ENCODE data around the gene JAK1.
A peak's percentile ranks its signal among the peaks of the same experiment; 100 is the strongest.

Gene JAK1

DNA sequence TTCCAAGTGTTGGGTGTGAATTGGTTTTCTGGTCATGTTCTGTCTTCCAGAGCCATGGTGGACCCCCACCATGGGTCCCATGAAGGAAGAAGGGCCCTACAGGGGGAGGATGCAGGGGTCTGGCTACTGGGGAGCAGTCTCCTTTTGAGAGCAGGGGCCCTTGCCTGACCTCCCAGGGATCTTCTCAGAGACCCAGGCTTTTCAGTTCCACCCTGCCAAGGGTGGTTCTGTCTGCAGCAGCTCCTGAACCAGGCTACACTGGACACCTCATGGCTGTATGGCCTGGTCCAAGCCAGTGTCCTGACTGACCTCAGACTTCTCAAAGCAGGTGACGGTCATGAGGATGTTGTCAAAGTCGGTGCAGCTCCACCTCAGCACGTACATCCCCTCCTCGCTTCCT, 109.0 kb downstream of the JAK1 start:
- no peak for DNase-seq

DNA sequence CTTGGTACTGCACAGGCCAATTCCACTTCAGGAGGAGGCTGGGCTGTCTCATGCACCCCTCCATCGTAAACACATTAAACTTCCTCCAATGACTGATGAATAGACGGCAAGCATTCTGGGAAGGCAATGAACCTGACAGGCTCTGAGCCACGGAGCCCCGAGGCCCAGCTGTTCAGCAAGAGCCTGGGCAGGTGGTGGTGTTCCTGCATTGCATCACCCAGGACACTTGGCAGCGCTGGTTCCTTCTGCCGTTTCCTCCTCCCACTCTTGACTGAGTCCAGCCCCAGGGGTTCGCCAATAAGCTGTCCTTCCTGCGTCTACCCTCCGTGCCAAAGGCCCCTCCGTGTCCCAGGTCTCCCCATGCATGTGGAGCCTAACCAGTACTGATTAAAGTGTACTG, 109.8 kb downstream of the JAK1 start:
- no peak for DNase-seq

DNA sequence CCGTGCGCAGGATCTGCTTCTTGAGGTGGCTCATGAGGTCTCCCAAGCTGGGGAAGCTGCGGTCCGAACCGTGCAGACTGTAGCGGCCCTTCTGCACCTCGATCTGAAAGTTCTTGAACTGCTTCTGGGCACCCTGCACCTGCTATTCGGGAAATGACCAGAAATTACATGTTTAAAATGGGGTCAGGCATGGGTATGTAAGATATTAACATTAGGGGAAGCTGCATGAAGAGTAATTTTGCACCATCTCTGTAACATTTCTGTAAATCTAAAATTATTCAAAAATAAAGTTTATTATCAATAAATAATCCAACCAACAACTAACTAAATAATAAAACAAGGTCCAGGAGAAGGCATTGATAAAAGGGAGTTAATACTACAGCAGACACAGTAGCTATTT, 110.8 kb downstream of the JAK1 start:
- no peak for DNase-seq

DNA sequence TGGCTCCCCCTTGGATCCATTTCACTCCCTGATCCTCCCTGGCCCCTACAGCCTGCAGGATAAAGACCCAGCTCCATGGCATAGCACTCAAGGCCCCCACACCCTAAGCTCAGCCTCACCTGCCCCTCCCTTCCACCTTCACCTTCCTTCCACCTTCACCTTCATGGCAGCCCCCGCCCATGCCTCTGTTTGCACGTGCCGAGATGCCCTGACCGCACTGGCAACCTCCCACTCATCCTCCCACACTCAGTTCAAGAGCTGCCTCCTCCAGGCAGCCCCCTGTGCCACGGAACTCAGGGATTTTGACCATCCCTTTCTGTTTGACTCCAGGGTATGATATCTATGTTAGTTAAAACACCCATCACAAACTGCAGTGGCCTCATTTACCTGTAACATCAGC, 111.7 kb downstream of the JAK1 start:
- DNase-seq, result no peak

DNA sequence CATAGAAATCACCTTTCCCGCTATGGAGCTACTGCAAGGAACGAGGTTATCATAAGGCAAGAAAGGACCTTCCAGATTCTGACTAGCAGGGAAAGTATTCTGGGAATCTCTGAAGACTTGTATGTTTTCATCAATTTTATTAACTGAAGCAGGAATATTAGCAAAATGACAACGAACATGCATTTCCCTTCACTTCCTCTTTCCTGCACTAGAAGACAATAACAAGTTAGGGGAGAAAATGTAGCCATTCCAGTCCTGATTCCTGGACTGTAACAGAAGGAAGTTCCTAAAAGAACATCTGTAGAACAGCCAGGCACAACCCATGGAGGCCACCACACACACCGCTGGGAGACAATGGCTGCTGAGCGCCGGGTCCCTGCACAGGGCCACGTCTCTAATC, 114.7 kb downstream of the JAK1 start:
- no peak for DNase-seq

DNA sequence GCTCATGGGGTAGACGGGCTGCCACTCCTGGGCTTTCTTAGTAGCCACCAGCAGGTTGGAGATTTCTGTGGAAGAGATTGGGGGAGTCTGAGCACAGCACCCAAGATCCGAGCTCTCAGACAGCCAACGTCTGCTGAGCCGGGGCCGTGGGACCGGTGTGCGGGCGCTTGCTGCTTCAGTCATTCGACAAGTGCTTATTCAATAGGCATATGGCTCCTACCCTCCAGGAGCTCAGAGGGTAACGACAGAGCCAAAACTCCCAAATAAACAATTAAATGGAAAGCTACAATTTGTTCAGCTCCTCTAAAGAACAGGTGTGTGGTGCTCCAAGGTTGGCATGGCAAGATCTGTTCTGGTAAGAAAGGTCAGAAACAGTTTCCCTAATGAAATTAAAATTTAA, 115.5 kb downstream of the JAK1 start:
- no peak for DNase-seq

DNA sequence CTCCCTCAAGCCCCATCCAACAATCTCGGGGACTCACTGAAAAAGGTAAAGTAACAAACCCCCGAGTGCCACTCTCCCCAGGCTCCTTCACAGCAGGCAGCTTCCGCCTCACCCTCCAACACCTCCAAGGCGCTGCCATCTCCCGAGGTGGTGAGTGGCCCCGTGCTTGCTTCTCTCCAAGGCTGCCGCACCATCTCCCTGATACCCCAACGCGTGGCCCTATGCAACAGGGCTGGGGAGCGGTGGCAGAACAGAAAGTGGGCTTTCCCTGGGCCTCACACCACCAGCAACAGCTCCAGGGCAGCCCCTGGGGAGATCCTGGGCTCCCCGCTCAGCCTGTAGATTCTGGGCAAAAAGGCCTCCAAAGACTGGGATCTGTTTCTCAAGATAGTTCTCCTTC, 116.4 kb downstream of the JAK1 start:
- no peak for DNase-seq

DNA sequence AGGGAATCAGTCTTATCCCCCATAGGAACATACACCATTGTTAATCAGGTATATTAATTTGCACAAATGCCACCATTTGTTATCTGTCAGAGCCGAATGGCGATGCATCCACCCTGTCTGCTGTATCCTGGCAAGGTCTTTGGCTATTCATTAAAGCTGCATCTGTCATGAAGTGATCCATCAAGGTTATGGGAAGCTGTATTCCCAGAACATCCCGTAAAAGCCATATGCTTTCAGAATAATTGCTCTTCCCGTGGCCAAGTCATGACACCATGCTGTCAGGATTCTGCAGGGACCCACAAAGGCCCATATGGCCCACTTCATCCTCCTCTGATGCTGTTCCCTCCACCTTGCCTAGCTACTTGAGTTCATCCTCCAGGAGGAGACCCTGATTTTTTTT, 117.5 kb downstream of the JAK1 start:
- no peak for DNase-seq

DNA sequence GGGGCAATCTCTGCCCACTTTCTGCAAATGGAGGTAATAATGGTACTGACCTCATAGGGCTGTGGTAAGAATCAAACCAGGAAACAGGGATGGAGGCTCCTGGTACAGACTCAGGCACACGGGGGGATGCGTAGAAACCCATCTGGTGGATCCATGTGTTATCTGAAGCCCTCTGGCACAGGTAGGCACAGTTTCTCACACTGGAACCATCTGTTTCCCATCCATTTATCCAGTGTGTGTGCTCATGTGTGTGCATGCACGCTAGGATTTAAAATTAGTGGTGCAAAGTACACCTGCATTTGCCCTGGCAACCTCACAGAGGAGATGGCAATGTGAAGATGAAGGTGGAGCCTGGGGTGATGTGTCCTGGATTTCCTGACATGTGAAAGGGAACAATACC, 118.2 kb downstream of the JAK1 start:
- no peak for DNase-seq

DNA sequence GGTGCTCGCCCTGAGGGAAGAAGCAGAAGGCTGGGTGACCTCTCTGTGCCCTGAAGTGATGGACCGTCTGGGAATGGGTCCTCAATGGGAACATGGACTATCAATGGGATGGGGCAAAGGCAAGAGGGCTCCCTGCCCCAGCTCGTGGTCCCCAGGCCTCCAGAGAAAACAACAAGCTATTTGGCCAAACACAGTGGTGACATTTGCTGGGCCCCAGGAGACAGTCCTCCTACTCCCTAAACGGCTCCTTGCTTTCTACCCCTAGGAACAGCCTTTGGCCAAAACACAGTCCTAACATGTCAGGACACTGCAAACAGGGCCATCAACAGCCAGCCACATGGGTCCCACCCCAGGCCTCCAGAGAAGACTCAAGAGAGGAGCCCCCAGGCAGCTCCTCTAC, 118.7 kb downstream of the JAK1 start:
- no peak for DNase-seq

DNA sequence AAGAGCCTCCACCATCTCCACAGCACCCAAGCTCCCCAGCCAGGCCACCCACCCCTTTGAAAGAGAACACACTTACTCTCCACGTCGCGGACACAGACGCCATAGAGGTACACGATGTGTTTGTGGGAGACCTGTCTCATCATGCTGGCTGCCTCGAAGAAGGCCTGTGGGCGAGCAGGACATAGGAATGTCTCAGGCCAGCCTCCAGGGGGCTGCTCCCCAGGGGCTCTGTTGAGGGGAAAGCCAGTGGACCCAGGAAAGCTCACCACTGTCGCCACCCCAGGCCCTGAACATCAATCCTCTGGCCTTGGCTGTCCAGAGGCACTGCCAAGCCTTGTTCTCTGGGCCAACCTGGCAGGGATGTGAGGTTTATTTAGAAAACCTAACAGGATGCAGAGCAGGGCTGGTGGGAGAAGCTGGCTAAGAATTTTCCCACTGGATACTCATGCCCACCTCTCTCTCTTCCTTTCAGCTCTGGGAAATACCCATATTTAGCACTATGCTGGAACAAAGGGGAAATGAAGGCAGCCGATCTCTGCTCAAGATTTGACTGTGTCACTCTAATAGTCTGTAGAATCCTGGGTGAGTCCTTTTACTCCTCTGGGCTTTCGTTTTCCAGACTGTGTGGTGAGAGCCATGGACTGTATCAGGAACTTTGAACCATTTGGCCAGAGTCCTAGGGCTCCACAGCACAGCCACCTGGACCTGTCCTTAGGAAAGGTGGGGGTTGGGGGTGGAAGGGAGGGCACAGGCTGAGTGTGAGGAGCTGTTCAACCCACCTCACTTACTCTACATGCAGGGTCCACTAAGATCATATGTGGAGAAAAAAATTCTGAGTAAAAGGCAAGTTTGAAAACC, 119.5 kb downstream of the JAK1 start:
- no peak for DNase-seq

DNA sequence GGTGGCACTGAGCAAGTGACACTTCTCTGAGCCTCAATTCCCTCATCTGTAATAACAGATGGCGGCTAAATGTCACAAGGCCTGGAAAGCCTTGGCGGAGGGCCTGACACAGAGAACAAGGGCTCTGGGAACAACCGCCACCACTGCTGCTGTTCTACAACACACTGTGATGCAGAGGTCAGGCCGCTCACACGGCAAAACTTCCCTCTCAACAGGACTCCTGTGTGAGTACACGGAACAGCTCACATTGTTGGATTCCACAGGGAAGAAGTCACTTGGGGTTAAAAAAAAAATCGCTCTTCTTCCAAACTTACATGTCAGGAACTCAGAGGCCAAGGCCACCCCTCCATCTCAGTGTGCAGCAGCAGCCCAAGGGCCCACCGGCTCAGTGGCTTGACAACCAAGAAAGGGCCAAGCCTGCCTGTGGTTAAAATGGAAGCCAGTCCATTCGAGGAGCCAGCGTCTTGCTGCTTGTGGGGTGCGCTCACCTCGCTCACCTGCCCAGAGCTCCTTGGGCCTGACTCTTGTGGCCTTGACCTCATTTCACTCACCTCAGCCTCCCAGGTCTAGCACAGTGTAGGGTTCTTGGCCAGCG, 120.4 kb downstream of the JAK1 start:
- no peak for DNase-seq

DNA sequence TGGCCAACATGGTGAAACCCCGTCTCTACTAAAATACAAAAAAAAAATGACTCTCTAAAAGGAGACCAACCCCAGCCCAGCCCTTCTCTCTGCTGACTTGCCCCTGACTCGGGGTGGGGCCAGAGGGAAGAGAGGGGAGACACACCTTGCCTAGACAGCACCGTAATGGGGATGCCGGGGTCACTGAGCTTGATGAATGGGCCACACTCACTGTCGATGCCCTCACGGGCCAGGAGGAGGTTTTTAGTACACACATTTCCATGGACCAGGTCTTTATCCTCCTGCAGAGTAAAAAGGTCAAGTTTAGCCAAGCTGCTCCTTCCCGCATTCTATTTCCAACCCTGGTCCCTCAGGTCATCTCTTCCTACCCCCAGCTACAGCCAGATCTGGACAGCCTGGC, 121.7 kb downstream of the JAK1 start:
- no peak for DNase-seq

DNA sequence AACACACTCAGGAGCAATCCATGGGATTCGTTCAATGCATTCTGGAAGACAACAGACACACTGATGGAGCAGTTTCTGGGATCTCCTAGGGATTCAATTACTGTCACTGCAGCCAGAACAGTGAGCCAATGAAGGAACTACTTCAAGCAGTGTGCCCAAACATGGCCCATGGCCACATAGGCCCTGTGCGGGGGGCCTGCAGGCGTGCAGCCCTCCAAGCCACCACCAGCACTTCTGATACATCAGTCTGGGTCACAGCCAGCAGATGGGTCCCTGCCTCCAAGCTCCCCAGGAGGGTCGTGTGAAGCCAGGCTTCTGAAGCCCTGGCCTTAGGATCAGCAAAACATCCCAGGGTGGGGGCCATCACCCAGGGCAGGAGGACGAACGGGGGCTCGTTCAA, 122.2 kb downstream of the JAK1 start:
- no peak for DNase-seq

DNA sequence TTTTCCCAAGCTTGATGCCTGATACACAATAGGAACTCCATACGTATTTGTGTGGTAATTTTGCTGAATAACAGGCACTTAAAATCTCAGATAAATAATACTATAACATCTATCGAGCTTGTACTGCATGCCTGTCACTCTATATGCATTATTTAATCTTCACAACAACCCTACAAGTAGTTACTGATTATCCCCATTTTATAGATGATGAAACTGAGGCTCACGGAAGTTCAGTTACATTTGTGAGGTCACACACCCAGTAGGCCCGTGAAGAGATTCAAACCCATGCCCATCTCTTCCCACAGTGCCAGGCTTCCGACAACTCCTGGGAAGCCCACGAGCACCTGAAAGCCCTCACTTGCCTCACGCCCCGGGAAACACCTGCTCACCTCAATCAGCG, 122.7 kb downstream of the JAK1 start:
- no peak for DNase-seq

DNA sequence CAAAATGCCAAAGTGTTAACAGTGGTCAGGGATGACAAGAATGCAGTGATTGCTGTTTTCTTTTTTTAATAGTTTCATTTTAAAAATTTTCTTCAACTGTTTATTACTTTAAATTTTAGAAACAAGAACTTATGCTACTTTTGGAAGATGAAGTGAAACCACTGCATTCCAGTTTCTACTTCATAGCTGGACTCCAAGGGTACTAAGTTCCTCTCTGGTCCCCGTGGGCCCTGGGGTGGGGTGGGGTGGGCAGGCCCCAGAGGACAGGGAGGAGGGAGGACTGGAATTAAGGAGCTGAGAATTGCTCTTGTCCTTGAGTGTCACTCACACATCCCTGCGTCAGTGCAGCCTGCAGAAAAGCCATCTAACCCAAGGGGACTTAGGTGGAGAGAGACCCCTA, 124.1 kb downstream of the JAK1 start:
- no peak for DNase-seq

DNA sequence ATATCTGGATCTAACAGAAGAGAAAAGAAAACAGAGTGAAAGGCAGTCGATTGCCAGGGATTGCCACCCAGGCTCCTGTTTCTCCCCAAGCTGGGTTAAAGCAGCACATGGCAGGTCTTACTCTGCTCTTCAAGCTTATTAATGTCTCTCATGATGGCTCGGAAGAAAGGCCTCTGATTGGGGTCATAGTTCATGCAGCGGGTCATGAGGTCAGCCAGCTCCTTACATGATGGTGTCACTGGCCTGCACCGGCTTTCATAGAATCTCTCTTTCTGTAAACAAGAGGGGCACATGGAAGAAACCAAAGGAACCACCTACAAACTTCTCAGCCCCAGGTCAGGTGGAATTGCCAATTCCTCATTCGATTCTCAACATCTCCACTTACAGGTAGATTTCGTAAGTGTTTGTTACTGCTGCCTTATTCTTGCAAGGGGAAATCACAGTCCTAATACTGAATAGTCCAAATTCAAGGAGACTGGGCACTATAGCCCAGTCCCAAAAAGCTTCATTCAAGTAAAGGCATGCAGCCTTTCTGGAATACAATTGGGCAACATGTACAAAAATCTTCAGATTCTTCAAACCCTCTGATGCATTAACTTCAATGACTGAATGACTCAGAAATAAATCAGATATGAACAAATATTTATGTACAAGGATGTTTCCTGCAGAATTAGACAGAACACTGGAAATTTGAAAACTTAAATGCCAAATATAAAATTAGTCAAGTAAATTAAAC, 124.9 kb downstream of the JAK1 start:
- DNase-seq, result no peak

DNA sequence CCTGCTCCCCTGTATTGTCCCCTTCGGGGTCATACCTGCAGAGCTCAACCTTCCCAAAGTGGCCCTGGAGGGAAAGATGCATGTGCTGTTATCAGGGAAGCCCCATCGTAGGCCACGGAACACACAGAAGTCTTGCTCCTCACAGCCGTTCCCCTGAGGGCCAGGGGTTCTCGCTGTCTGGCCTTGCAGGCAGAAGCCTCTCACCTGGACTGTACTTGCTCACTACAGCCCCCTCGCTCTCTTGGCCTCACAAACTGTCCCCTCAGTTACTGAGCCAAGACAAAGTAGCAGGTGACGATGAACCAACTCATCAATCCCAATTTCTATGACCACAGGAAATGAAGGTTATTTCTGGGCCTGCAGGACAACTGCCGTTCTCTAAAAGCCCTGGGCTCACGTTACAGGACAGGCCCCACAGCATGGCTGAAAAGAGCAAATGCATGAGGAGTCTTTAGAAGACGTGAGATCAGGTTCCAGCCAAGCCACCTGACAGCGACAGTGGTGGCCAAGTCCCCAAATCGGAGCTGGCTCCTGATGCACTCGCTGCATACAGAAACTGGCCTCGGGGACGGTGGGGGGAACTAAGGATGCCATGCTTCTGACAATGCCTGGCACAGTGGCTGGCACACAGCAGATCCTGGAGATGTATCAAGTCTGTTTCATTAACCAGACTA, 126.5 kb downstream of the JAK1 start:
- no peak for DNase-seq

DNA sequence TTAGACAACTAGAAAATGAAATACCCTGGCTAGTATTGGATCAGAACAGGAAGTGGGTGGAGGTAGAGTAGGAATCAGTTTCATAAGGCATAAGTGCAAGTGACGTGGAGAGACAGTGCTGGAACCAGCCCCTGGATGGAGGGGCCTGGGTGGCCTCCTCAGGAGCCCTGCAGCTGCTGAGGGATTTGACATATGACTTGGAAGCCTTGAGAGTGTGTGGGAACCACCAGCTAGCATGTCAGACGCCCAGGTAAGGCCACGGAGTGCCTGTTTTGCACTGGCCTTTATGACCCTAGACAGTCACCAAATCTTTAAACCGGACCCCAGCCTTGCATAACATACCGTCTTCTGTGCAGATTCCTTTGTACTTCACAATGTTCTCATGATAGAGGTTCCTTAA, 127.1 kb downstream of the JAK1 start:
- no peak for DNase-seq

DNA sequence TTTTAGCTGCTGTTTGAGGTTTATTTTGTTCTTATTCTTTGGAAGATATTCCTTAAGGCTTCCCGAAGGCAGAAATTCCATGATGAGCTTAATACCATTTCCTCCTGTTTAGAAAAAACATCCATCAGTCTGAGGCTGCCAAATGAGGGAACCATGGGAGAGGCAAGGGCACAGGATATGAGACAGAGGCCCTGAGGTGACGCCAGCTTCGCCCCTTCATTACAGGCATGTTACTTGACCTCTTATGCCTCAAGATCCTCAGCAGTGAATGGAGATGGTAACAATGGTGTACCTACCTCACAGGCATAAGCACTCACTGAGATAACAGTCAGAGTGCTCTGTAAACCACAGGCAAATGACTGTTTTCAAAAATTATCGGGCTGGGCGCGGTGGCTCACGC, 127.9 kb downstream of the JAK1 start:
- DNase-seq, result peak; percentile 21

DNA sequence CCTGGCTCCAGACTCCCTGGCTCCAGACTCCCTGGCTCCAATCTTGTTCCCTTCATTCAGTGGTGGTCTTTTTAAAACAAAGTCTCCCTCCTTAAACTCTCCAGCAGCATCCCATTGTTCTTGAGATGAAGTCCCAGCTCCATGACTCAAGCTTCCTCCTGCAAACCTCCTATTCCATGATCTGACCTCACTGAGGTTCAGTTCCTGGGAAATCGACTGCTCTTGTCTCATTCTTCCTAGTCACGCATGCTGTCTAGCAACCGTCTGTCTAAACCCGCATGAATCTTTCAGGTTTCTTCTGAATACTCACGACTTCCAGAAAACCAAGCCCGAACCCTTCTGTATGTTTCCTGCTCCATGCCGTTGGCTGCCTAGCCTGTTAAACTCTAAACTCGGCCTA, 129.5 kb downstream of the JAK1 start:
- no peak for DNase-seq

DNA sequence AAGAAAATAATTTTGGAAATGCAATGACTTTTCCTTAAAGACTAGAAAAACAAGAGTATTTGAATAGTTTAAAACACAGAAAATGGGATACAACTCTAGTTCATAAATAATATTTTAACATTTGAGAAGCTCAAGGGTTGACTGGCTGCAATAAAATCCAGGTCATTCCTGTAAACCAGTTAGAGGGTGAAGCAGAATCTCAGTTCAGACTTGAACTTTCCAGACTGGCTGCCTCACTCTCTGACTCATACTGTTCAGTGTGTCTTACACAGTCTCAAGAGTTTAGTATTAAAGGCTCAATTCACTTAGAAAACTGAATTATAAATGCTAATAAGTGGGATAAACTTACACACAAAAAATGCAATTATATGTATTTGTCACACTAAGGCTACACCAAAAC, 131.6 kb downstream of the JAK1 start:
- peak; percentile 45 for DNase-seq

DNA sequence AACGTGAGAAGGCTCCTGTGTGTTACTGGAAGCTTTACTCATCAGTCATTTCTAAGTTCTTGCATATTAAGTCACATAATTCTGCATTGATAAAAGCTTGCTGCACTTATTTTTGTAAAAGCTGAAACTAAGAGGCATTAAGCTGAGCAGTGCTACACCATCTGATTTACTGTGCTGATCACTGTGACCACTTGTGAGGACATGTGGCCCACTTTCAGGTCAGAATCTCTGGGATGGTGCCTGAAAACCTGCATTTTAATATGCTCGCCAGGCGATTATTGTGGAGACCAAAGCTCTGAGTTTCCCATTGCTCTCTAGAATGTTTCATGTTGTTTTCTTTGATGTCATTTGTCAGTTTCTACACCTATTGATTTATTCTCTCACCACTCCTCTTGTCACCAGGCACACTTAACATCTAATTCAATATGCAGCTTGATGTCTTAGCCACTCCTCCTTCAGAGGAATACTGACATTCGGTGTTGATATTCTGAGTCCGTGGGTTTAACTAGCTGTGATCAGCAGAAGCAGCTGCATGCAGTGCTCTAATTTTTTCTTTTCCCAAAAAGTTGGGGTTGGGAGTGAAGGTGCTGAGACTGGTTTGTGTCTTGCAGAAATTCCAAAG, 136.2 kb downstream of the JAK1 start:
- DNase-seq, result no peak
